Dendritic cell treated with granulocyte-macrophage colony-stimulating factor and Interleukin-4, amounts not matched to agents 40 ng/mL and 50 ng/mL, for 4 days (primary cell): ENCODE measurements around the gene OR4K13.

Experiments
- H3K27ac Mint-ChIP-seq: one replicate; pipeline ENCODE4 v1.8.0; 2022; ENCODE audit warnings: mild to moderate bottlenecking, mixed read lengths
- H3K27me3 Mint-ChIP-seq: one replicate; pipeline ENCODE4 v1.8.0; 2022; ENCODE audit warnings: mild to moderate bottlenecking, mixed read lengths
- H3K36me3 Mint-ChIP-seq: one replicate; pipeline ENCODE4 v1.8.0; 2022; ENCODE audit warnings: low read depth, mixed read lengths
- H3K4me1 Mint-ChIP-seq: one replicate; pipeline ENCODE4 v1.8.0; 2022; ENCODE audit warnings: low read depth, mixed read lengths
- H3K4me3 Mint-ChIP-seq: one replicate; pipeline ENCODE4 v1.8.0; 2022; ENCODE audit warnings: mild to moderate bottlenecking, moderate library complexity, mixed read lengths
- H3K9me3 Mint-ChIP-seq: one replicate; pipeline ENCODE4 v1.8.0; 2022; ENCODE audit warnings: mixed read lengths
- intact Hi-C: fragments of 100-400 bp; cut with micrococcal nuclease; formaldehyde crosslinking; loops from one replicate; pipeline ENCODE4 v1.15.0; 2022

The OR4K13 gene, protein sequence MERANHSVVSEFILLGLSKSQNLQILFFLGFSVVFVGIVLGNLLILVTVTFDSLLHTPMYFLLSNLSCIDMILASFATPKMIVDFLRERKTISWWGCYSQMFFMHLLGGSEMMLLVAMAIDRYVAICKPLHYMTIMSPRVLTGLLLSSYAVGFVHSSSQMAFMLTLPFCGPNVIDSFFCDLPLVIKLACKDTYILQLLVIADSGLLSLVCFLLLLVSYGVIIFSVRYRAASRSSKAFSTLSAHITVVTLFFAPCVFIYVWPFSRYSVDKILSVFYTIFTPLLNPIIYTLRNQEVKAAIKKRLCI

DNA sequence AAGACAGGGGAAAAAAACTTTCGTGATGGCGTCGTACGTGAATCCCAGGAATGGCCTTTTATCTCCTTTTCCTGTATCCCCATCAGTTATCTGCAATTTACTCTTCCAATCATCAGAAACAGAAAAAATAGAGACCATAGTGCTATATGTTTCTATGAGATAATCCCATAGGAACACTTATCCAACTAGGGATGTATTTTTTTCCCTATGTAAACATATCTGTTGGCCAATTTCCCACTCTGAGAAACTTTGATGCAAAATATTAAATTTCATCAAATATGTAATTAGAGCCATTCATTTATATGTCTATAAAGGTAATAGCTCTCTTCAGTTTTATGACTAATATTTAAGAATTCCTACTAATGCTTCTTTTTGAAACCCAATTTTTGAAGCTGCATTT is at the start of gene OR4K13:
OR4K13 (minus strand) TSS at position 101 of the 400 bp plus-strand sequence. CDS start 1,280 bp downstream, outside the sequence.
- Mint-ChIP-seq H3K27me3 (no peaks in the 10 kb centered on the region), H3K4me1 (no peaks in the 10 kb centered on the region), H3K4me3 (no peak within 1 kb of the TSS), H3K36me3 (no peaks in the 10 kb centered on the region), H3K27ac (no peak within 1 kb of the TSS), H3K9me3 (no peaks in the 10 kb centered on the region)
- intact Hi-C loops, result no loop called here

DNA sequence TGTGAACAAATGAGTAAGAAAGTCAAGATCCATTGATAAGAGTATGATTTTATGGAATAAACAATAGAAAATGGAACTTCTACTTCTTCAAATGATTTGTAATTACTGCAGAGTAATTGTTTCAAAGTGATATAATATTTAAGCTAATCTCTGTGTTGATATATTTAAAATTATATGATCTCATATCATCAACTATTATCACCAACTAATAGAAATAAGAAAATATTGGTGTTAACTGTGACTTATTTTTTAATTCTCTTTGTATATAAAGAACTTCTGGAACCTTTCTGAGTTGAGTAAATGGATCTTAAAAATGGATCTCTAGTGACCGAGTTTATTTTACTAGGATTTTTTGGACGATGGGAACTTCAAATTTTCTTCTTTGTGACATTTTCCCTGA is 23.9 kb upstream of the OR4K13 start, which contains the start of gene OR4L1:
OR4L1 (plus strand) TSS at position 301 of the 400 bp plus-strand sequence; CDS start at position 301, 0 bp downstream.
- intact Hi-C loops, result no loop called here
- Mint-ChIP-seq H3K27me3 (no peaks in the 10 kb centered on the region), H3K27ac (no peak within 1 kb of the TSS), H3K4me3 (no peak within 1 kb of the TSS), H3K36me3 (no peaks in the 10 kb centered on the region), H3K4me1 (no peaks in the 10 kb centered on the region), H3K9me3 (no peaks in the 10 kb centered on the region)

DNA sequence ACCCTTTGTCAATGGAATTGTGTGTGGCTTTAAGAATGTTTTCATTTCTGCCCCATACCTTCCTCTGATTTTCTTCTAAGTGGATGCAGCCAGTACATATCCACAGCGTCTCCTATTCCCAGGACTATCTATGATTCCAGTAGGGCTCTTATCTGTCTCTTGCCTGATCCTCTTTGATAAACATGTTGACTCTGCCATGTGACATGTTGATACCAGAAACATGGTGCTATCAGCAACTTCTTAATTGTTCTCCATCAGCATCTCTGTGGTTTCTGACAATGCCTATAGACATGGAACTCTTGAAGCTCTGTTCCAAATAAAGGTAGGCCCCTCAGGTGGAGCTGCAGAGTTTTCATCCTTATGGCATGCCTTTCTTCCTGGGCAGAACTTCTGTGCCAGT is 12.4 kb upstream of the OR4K13 start:
- Mint-ChIP-seq H3K9me3 (no peaks in the 10 kb centered on the region), H3K4me3 (no peak overlapping the region), H3K36me3 (no peaks in the 10 kb centered on the region), H3K27me3 (no peaks in the 10 kb centered on the region), H3K4me1 (no peaks in the 10 kb centered on the region), H3K27ac (no peak overlapping the region)
- intact Hi-C loops, result no loop called here

DNA sequence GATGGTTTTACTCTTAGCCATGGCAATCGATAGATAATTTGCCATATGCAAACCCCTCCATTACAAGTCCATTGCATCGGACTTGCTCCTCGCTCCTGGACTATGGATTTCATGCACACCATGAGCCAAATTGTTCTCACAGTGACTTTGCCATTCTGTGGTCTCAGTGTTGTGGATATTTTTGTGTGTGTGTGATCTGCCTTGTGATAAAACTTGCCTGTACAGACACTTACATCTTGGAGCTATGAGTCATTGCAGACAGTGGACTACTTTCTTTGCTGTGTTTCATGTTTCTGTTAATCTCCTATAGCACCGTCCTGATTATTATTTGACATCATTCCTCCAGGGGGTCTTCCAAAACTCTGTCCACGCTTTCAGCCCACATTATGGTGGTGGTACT is 8.4 kb upstream of the OR4K13 start:
- intact Hi-C loops, result no loop called here
- Mint-ChIP-seq H3K36me3 (no peaks in the 10 kb centered on the region), H3K27ac (no peak overlapping the region), H3K4me1 (no peaks in the 10 kb centered on the region), H3K9me3 (no peaks in the 10 kb centered on the region), H3K27me3 (no peaks in the 10 kb centered on the region), H3K4me3 (no peak overlapping the region)

DNA sequence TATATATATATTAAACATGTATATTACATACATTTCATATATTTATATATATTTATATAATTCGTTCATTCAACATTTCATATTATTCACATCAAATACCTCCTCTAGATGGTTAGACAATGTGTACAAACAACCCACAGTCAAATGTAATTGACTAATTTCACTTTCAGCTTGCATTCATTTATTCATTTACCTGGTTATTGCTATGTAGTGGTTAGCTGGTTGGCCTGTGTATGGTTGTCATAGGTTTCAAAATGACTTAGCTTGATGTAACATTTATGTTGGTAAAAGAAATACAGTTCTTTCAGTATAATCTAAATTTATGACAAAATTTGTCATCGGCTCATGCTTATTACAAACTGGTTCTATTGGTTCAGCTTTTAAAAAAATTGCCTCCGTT is 389 bp downstream of the OR4K13 start:
- no peaks in the 10 kb centered on the region for H3K4me1 Mint-ChIP-seq
- H3K9me3 Mint-ChIP-seq, result no peaks in the 10 kb centered on the region
- H3K4me3 Mint-ChIP-seq, result no peak overlapping the region
- H3K36me3 Mint-ChIP-seq, result no peaks in the 10 kb centered on the region
- intact Hi-C loops, result no loop called here
- H3K27ac Mint-ChIP-seq, result no peak overlapping the region
- H3K27me3 Mint-ChIP-seq, result no peaks in the 10 kb centered on the region

DNA sequence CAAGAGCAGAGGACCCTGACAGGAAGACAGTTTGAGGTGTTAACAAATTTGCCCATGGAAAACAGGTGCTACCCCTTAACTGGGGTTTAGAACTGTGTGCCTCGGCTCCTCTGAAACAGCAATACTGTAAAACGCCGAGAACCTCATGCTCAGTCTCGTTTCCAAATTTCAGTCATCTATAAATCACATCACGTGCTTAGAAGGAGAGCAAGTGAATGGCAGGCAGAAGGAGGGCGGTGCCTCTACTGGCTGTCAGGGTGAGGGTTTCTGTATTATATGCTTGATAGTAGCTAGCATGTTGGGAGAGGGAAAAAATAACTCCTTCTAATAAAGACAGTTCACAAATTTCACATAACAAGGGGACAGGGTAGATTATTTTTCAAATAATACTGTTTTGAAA is 4.8 kb downstream of the OR4K13 start:
- H3K36me3 Mint-ChIP-seq, result no peaks in the 10 kb centered on the region
- no peak overlapping the region for H3K27ac Mint-ChIP-seq
- H3K4me3 Mint-ChIP-seq, result no peak overlapping the region
- intact Hi-C loops, result no loop called here
- no peaks in the 10 kb centered on the region for H3K4me1 Mint-ChIP-seq
- H3K9me3 Mint-ChIP-seq, result no peaks in the 10 kb centered on the region
- no peaks in the 10 kb centered on the region for H3K27me3 Mint-ChIP-seq

DNA sequence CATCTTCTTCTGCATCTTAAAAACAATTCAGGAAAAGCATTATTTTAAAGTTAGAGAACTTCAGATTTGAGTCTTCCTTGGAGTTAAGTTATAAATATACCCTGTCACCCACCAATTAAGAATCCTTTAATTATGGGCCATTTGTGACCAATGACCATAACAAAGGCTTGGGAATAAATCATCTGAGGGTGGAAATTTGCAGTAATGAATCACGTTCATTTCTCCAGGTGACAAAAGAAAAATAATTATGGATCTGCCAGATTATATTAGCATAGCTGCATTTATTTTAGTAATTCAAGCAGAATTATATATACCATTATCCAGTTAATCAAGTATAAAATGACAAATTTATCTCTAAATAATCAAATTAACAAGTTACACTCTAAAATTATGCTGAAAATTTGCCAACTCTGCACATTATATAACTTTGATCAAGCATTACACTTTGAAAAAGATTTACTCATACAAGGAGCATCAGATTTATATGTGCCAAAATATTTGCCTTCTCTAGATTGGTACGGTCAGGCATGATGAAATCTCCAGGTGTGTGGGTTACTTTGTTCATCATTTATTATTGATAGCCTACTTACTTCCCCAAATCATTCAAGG is 16.5 kb downstream of the OR4K13 start, which contains the start of gene OR4K14:
OR4K14 (minus strand) TSS at position 51 of the 609 bp plus-strand sequence. CDS start 4,114 bp downstream, outside the sequence.
- peaks cover 6% of the 10 kb centered on the region for H3K9me3 Mint-ChIP-seq
- no peaks in the 10 kb centered on the region for H3K36me3 Mint-ChIP-seq
- no peaks in the 10 kb centered on the region for H3K27me3 Mint-ChIP-seq
- intact Hi-C loops, result no loop called here
- H3K27ac Mint-ChIP-seq, result no peak within 1 kb of the TSS
- H3K4me3 Mint-ChIP-seq, result no peak within 1 kb of the TSS
- no peaks in the 10 kb centered on the region for H3K4me1 Mint-ChIP-seq

DNA sequence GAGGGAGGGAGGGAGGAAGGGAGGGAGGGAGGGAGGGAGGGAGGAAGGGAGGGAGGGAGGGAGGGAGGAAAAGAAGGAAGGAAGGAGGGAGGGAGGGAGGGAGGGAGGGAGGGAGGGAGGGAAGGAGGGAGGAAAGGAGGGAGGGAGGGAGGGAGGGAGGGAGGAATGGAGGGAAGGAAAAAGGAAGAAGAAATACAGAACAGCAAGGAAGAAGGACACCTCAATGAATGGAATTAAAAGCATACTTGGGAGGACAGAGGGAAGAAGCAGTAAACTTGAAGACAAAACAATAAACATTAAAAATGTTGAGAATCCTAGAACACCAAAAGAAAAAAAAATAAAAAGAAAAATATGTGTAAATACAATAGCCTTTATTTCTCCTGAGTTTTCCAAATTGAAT is 27.7 kb downstream of the OR4K13 start:
- no peaks in the 10 kb centered on the region for H3K4me1 Mint-ChIP-seq
- H3K36me3 Mint-ChIP-seq, result no peaks in the 10 kb centered on the region
- H3K27me3 Mint-ChIP-seq, result no peaks in the 10 kb centered on the region
- H3K9me3 Mint-ChIP-seq, result peaks cover 13% of the 10 kb centered on the region
- H3K4me3 Mint-ChIP-seq, result no peak overlapping the region
- H3K27ac Mint-ChIP-seq, result no peak overlapping the region
- intact Hi-C loops, result no loop called here

DNA sequence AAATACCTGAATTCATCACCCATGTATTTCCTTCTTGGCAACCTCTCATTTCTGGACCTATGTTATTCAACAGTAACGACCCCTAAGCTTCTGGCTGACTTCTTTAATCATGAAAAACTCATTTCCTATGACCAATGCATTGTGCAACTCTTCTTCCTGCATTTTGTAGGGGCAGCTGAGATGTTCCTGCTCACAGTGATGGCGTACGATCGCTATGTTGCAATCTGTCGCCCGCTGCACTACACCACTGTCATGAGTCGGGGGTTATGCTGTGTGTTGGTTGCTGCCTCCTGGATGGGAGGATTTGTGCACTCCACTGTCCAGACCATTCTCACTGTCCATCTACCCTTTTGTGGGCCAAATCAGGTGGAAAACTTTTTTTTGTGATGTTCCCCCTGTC is 33.5 kb downstream of the OR4K13 start:
- H3K27ac Mint-ChIP-seq, result no peak overlapping the region
- H3K9me3 Mint-ChIP-seq, result peaks cover 4% of the 10 kb centered on the region
- no peaks in the 10 kb centered on the region for H3K27me3 Mint-ChIP-seq
- H3K4me1 Mint-ChIP-seq, result peaks cover 6% of the 10 kb centered on the region
- intact Hi-C loops, result no loop called here
- H3K4me3 Mint-ChIP-seq, result no peak overlapping the region
- H3K36me3 Mint-ChIP-seq, result no peaks in the 10 kb centered on the region

DNA sequence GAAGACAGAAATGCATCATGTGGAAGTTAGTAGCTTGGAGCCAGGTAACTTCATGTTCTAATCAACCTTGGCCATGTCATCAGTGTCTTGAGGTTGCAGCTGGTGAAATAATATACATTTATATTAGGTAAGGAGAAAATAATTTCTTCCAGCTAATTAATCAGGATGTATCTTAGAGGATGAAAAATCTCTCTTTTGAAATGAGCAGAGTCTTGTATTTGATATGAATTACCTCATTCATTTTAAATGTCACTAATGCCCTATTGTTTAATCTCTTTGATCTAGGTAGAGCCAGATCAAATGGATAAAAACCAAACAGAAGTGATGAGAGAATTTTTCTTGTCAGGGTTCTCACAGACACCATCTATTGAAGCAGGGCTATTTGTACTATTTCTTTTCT is 34.0 kb downstream of the OR4K13 start, which contains the start of gene OR4Q2:
OR4Q2 (plus strand) TSS at position 301 of the 400 bp plus-strand sequence.
- Mint-ChIP-seq H3K9me3 (no peaks in the 10 kb centered on the region), H3K36me3 (no peaks in the 10 kb centered on the region), H3K27me3 (no peaks in the 10 kb centered on the region), H3K4me3 (no peak within 1 kb of the TSS), H3K27ac (no peak within 1 kb of the TSS), H3K4me1 (peaks cover 6% of the 10 kb centered on the region)
- intact Hi-C loops, result no loop called here

DNA sequence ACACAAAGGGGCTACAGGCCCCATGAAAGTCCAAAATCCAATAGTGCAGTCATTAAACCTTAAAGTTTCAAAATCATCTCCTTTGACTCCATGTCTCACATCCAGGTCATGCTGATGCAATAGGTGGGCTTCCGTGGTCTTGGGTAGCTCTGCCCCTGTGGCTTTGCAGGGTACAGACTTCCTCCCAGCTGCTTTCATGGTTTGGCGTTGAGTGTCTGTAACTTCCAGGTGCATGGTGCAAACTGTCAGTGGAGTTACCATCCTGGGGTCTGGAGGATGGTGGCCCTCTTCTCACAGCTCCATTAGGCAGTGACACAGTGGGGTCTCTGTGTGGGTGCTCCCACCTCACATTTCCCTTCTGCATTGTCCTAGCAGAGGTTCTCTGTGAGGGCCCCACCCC is 42.4 kb downstream of the OR4K13 start:
- intact Hi-C loops, result no loop called here
- no peaks in the 10 kb centered on the region for H3K4me1 Mint-ChIP-seq

More for the DNA sequence above, 42.4 kb downstream of the OR4K13 start:
- Mint-ChIP-seq H3K4me3 (no peak overlapping the region), H3K27me3 (peaks cover 2% of the 10 kb centered on the region), H3K27ac (no peak overlapping the region), H3K36me3 (no peaks in the 10 kb centered on the region), H3K9me3 (peaks cover 34% of the 10 kb centered on the region)
